Adipocyte (in vitro differentiated cells): ENCODE measurements around the gene GLI3.

Experiments
- DNase-seq: peaks from one replicate; pipeline ENCODE4 v3.0.0-alpha.2; 2015; ENCODE audit warnings: low read depth
- H3K27me3 ChIP-seq: replicated peaks from 2 replicates; pipeline ENCODE4 v1.7.0; 2013; ENCODE audit warnings: mild to moderate bottlenecking, low read length, moderate library complexity; ENCODE audit not compliant: control insufficient read depth, insufficient read depth
- H3K36me3 ChIP-seq: 2 replicates; pipeline ENCODE4 v1.7.0; 2013; ENCODE audit warnings: low read length, mild to moderate bottlenecking, moderate library complexity; ENCODE audit not compliant: control insufficient read depth, insufficient read depth, severe bottlenecking
- H3K4me1 ChIP-seq: 2 replicates; pipeline ENCODE4 v1.7.0; 2013; ENCODE audit warnings: mild to moderate bottlenecking, low read length, moderate library complexity; ENCODE audit not compliant: control insufficient read depth, insufficient read depth
- H3K4me3 ChIP-seq: 2 replicates; pipeline ENCODE4 v1.7.0; 2013; ENCODE audit warnings: mild to moderate bottlenecking, low read length, moderate library complexity
- H3K9ac ChIP-seq: 2 replicates; pipeline ENCODE4 v1.7.0; 2013; ENCODE audit warnings: mild to moderate bottlenecking, low read length, moderate library complexity
- H3K9me3 ChIP-seq: 2 replicates; pipeline ENCODE4 v1.7.0; 2013; ENCODE audit warnings: mild to moderate bottlenecking, low read length, moderate library complexity; ENCODE audit not compliant: control insufficient read depth

GLI3 gene

DNA sequence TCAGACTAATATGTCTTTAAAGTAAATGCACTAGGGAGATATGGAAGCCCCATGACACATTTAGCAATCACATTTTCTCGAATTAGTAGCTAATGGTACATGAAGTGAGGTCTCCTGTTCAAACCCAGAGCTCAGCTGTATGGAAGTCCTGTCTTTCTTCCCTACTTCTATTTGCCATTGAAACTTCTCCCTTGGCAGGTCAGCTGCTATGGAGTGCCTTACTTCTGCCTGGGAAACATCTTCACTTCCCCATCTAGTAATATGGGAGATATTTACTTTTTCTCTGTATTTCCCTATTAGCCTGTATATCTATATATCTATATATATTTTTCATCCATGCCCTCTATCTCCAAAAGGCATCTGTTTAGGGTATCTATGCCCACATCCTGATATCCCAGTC lies 308.8 kb downstream of the GLI3 start:
- Histone ChIP-seq H3K9ac (no peak overlapping the region), H3K9me3 (no peaks in the 10 kb centered on the region), H3K27me3 (no peaks in the 10 kb centered on the region), H3K36me3 (no peaks in the 10 kb centered on the region), H3K4me3 (no peak overlapping the region), H3K4me1 (no peaks in the 10 kb centered on the region)
- DNase-seq = no peak

DNA sequence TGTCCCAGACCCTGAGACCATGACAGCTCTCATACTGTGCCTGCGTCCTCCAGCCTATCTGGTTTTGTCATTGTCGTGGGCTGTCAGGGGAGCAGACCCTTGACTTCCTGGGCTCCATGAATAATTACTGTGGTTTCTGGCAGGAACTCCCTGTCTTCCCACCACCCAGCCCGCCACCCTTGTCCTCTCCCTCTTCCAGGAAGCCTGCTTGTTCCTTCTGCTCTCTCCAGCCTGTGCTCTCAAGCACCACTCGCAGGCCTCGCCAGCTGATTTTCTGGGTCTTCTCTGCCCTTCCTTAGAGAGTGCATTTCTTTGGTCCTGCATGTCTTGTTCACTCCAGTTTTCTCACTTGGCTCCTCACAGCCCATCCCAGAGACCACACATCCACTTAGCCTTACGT lies 309.6 kb downstream of the GLI3 start:
- Histone ChIP-seq H3K4me1 (peaks cover 5% of the 10 kb centered on the region), H3K9me3 (no peaks in the 10 kb centered on the region), H3K4me3 (no peak overlapping the region), H3K27me3 (no peaks in the 10 kb centered on the region), H3K9ac (no peak overlapping the region), H3K36me3 (no peaks in the 10 kb centered on the region)
- DNase-seq = no peak

- Histone ChIP-seq H3K27me3 (no peaks in the 10 kb centered on the region), H3K4me1 (peaks cover 16% of the 10 kb centered on the region), H3K9ac (no peak overlapping the region), H3K4me3 (no peak overlapping the region), H3K36me3 (no peaks in the 10 kb centered on the region), H3K9me3 (no peaks in the 10 kb centered on the region)
- DNase-seq = no peak
Measured at GRCh38 chr7:41925946-41926345, 311.1 kb downstream of the GLI3 start.

- H3K9ac ChIP-seq = no peak overlapping the region
- peaks cover 22% of the 10 kb centered on the region for H3K4me1 ChIP-seq
- no peaks in the 10 kb centered on the region for H3K9me3 ChIP-seq
- no peak overlapping the region for H3K4me3 ChIP-seq
- DNase-seq = no peak
- H3K27me3 ChIP-seq = no peaks in the 10 kb centered on the region
- H3K36me3 ChIP-seq = no peaks in the 10 kb centered on the region
Measured at GRCh38 chr7:41924796-41925195, 312.2 kb downstream of the GLI3 start.

DNA sequence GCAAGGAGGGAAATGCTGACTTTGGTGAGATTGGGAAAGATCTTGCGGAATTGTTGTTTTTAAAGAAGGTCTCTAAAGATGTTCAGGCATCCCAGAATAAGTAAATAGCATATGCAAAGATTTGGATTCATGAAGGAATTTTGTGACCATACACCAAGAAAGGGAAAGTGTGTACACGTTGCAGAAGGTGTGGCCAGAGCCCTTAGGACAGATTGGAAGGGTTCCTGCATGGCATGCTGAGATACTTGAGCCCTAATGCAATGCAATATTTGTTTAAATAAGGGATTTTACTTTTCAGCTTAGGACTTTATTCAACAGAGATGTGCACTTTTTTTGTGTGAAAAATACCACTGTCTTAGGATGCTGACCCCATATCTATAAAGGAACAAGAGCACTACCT lies 314.6 kb downstream of the GLI3 start:
- peaks cover 42% of the 10 kb centered on the region for H3K4me1 ChIP-seq
- DNase-seq = no peak
- no peaks in the 10 kb centered on the region for H3K9me3 ChIP-seq
- H3K27me3 ChIP-seq = no peaks in the 10 kb centered on the region
- peak overlapping the region; percentile 33 for H3K4me3 ChIP-seq
- peak overlapping the region; percentile 72 for H3K9ac ChIP-seq
- H3K36me3 ChIP-seq = no peaks in the 10 kb centered on the region

DNA sequence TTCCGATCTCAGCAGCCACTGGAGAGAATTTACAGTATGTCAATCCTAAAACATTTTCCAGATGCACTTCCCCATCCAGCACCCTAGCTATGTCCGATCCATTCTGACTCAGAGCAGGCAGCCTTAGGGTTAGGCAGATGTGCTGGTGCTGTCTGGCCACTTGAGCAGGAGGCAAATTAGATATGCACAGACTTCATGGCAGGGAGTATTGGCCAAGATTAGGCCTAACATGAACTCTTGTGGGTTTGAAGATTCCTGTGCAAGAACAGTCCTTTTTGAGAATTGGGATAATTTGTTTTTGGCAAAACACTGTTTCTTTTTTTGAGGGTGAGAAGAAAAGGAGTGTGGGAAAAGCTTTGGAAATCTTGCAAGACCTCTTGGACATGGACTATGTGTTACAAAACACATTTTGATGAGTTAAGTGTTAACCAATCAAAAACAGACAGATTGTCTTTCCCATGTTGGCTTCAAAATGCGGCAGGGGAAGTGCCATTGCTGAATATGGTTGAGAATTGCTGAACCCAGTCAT lies 315.5 kb downstream of the GLI3 start:
- Histone ChIP-seq H3K4me1 (peaks cover 47% of the 10 kb centered on the region), H3K27me3 (no peaks in the 10 kb centered on the region), H3K4me3 (peak overlapping the region; percentile 33), H3K9ac (peak overlapping the region; percentile 72), H3K36me3 (no peaks in the 10 kb centered on the region), H3K9me3 (no peaks in the 10 kb centered on the region)
- peak; percentile 68 for DNase-seq

DNA sequence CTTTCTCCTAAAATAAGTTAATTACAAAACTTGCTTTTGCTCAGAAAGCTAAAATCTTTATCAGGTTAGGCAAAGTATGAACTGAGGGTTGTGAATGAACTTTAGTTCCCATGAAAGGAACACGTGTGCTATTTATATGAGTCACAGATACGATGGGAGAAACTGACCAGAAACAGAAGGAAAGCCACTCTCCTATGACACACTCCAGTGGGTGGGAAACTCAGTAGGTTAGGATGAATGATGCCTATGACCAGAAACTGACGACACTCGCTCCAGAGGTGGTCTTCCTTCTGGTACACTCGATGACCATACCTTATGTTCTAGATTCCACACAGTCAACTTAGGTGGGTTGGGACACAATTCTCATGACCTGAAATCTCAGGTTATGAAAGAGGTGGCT lies 318.4 kb downstream of the GLI3 start:
- no peak overlapping the region for H3K9ac ChIP-seq
- no peaks in the 10 kb centered on the region for H3K27me3 ChIP-seq
- peak; percentile 44 for DNase-seq
- H3K4me1 ChIP-seq = peaks cover 59% of the 10 kb centered on the region
- no peaks in the 10 kb centered on the region for H3K36me3 ChIP-seq
- no peaks in the 10 kb centered on the region for H3K9me3 ChIP-seq
- no peak overlapping the region for H3K4me3 ChIP-seq

- Histone ChIP-seq H3K4me1 (peaks cover 64% of the 10 kb centered on the region), H3K4me3 (peak overlapping the region; percentile 48), H3K36me3 (no peaks in the 10 kb centered on the region), H3K9me3 (no peaks in the 10 kb centered on the region), H3K27me3 (no peaks in the 10 kb centered on the region), H3K9ac (peak overlapping the region; percentile 68)
- DNase-seq = peak; percentile 95
Measured at GRCh38 chr7:41916450-41916927, 320.5 kb downstream of the GLI3 start.

DNA sequence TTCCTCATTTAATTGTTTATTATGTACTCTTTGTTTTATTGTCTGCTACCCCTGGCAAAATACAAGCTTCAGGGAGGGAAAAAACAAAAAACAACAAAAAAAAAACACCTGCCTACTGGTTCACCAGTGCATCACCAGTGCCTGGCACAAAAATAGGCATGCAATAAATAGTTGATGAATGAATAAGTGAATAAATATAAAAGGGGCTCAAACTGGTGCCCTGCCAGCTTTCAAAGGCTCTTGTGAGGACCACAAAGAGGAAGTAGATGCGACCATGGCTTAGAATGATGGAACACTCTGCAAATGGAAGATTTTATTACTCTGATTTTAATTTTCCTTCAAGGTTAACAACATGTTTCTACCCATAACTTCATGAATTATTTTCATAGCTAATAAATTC lies 321.1 kb downstream of the GLI3 start:
- no peak for DNase-seq
- peaks cover 62% of the 10 kb centered on the region for H3K4me1 ChIP-seq

DNA sequence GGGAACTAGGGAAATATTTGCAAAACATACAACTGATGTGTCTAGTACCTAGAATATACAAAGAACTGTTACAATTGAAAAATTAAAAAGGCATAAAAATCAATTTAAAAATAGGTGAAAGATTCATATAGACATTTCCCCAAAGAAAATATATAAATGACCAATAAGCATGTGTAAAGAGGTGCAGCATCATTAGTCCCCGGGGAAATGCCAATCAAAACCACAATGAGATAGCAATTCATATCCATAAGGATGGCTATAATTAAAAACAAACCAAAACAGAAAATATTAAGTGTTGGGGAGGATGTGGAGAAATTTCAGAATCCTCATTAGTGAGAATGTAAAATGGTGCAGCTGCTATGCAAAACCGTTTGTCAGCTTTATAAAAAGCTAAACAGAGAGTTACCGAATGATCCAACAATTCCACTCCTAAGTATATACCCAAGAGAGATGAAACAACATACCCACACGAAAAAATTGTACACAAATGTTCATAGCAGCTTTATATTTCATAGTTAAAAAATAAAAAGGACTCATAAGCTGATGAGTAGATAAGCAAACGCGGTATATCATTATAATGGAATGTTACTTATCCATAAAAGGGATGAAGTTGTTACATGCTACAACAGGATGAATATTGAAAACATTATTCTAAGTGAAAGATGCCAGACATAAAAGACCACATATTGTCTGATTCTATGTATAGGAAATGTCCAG lies 324.0 kb downstream of the GLI3 start:
- Histone ChIP-seq H3K4me3 (no peak overlapping the region), H3K27me3 (no peaks in the 10 kb centered on the region), H3K4me1 (peaks cover 47% of the 10 kb centered on the region), H3K9me3 (no peaks in the 10 kb centered on the region), H3K9ac (no peak overlapping the region), H3K36me3 (no peaks in the 10 kb centered on the region)
- DNase-seq = peak; percentile 15

More for the DNA sequence above, 321.1 kb downstream of the GLI3 start:
- no peaks in the 10 kb centered on the region for H3K36me3 ChIP-seq
- no peaks in the 10 kb centered on the region for H3K9me3 ChIP-seq
- no peaks in the 10 kb centered on the region for H3K27me3 ChIP-seq
- H3K4me3 ChIP-seq = peak overlapping the region; percentile 48
- peak overlapping the region; percentile 68 for H3K9ac ChIP-seq

DNA sequence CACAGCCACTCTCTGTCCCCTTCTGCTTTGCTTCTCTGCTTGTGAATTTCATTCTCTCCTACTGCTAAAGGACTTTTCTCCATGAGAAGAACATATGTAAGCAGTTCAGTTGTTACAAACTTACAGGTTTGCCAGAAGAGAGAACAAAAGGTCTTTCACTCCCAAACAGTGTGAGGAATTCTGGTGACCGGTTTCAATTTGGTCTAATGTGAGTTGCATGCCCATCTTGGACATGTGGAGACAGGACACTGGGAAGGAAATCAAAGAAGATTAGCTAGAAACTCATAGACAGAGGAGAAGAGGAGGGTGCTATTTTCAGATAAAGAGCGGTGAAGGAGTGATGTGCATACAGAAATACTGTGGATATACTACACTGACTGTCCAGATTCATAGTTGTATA lies 324.6 kb downstream of the GLI3 start:
- Histone ChIP-seq H3K9ac (no peak overlapping the region), H3K36me3 (no peaks in the 10 kb centered on the region), H3K27me3 (no peaks in the 10 kb centered on the region), H3K4me3 (no peak overlapping the region), H3K9me3 (no peaks in the 10 kb centered on the region), H3K4me1 (peaks cover 41% of the 10 kb centered on the region)
- no peak for DNase-seq
